Lower lobe of right lung (tissue), 2 donors: ENCODE data around the gene WSCD2. TPM values are rescaled to one million over a fixed set of nuclear protein-coding genes. Genes with fewer than 3 reads are reported as not detected.

Experiments
- ATAC-seq, 2 donors: fragments of 200-7000 bp; cut with Tn5 transposase; one replicate each; pipeline ENCODE4 v1.9.1; 2020 to 2022; ENCODE audit warnings: mild to moderate bottlenecking in 2 of 2, moderate library complexity in 2 of 2
- DNase-seq: peaks from one replicate; pipeline ENCODE4 v3.0.0-alpha.2; 2020
- H3K27ac ChIP-seq: fragments of 200-600 bp; one replicate; pipeline ENCODE4 v1.8.0; 2022
- H3K27me3 ChIP-seq: fragments of 200-600 bp; one replicate; pipeline ENCODE4 v1.8.0; 2022; ENCODE audit warnings: low read depth
- H3K36me3 ChIP-seq: fragments of 200-600 bp; one replicate; pipeline ENCODE4 v1.8.0; 2022; ENCODE audit warnings: mild to moderate bottlenecking
- H3K4me1 ChIP-seq: fragments of 200-600 bp; one replicate; pipeline ENCODE4 v1.8.0; 2022
- H3K4me3 ChIP-seq: fragments of 200-600 bp; one replicate; pipeline ENCODE4 v1.8.0; 2022; ENCODE audit warnings: mild to moderate bottlenecking
- H3K9me3 ChIP-seq: fragments of 200-600 bp; one replicate; pipeline ENCODE4 v1.8.0; 2022
- intact Hi-C: fragments of 100-400 bp; cut with DNase I; formaldehyde crosslinking; loops from one replicate; pipeline ENCODE4 v1.11.0; 2022
- total RNA-seq: library from RNA; stranded (reverse); fragmentation: NEBNext Ultra II Directional; extraction: Animal tissue kit (Norgen Biotek cat#: 25700); gene quantifications from one replicate; pipeline ENCODE4 v1.2.1, GENCODE V29; 2021
- TF ChIP-seq, protein P1 (sequence below): fragments of 200-600 bp; IDR thresholded peaks from one replicate; pipeline ENCODE4 v1.8.0; 2022; ENCODE audit warnings: antibody characterized with exemption, mild to moderate bottlenecking
- donor health status: DM: no; HTN: yes; CAD: no; lungs with severe emphysema.

WSCD2 gene
- total RNA-seq, 1 donor from 2014 or later, result 0.89 TPM

GRCh38 chr12:108295641-108296040 lies 166.6 kb downstream of the WSCD2 start:
- H3K27me3 ChIP-seq, result no peaks in the 10 kb centered on the region
- DNase-seq (no peak), ATAC-seq (peak in 1 of 2 donors; percentile 35)
- H3K4me3 ChIP-seq, result no peak overlapping the region
- H3K27ac ChIP-seq, result no peak overlapping the region
- TF ChIP-seq, protein P1, sequence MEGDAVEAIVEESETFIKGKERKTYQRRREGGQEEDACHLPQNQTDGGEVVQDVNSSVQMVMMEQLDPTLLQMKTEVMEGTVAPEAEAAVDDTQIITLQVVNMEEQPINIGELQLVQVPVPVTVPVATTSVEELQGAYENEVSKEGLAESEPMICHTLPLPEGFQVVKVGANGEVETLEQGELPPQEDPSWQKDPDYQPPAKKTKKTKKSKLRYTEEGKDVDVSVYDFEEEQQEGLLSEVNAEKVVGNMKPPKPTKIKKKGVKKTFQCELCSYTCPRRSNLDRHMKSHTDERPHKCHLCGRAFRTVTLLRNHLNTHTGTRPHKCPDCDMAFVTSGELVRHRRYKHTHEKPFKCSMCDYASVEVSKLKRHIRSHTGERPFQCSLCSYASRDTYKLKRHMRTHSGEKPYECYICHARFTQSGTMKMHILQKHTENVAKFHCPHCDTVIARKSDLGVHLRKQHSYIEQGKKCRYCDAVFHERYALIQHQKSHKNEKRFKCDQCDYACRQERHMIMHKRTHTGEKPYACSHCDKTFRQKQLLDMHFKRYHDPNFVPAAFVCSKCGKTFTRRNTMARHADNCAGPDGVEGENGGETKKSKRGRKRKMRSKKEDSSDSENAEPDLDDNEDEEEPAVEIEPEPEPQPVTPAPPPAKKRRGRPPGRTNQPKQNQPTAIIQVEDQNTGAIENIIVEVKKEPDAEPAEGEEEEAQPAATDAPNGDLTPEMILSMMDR, result no peak
- intact Hi-C loops, result no loop called here
- peaks cover 59% of the 10 kb centered on the region for H3K4me1 ChIP-seq
- H3K9me3 ChIP-seq, result no peaks in the 10 kb centered on the region
- H3K36me3 ChIP-seq, result peaks cover 10% of the 10 kb centered on the region

- H3K4me3 ChIP-seq, result no peak overlapping the region
- DNase-seq (no peak), ATAC-seq (no peak)
- H3K4me1 ChIP-seq, result peaks cover 67% of the 10 kb centered on the region
- H3K36me3 ChIP-seq, result no peaks in the 10 kb centered on the region
- H3K27me3 ChIP-seq, result no peaks in the 10 kb centered on the region
- no peak overlapping the region for H3K27ac ChIP-seq
- H3K9me3 ChIP-seq, result no peaks in the 10 kb centered on the region
- intact Hi-C loops, result no loop called here
- TF ChIP-seq, protein P1, result no peak
Measured at GRCh38 chr12:108296945-108297344, 167.9 kb downstream of the WSCD2 start.

- no peak for DNase-seq
Measured at GRCh38 chr12:108297424-108297823, 168.3 kb downstream of the WSCD2 start.

GRCh38 chr12:108297895-108298760 lies 169.0 kb downstream of the WSCD2 start:
- intact Hi-C loops, result no loop called here
- ATAC-seq (no peak), DNase-seq (no peak)
- Histone ChIP-seq H3K36me3 (no peaks in the 10 kb centered on the region), H3K27ac (no peak overlapping the region), H3K4me1 (peaks cover 79% of the 10 kb centered on the region), H3K27me3 (no peaks in the 10 kb centered on the region), H3K4me3 (no peak overlapping the region), H3K9me3 (no peaks in the 10 kb centered on the region)
- TF ChIP-seq, protein P1, result no peak

More at GRCh38 chr12:108297424-108297823, 168.3 kb downstream of the WSCD2 start:
- H3K9me3 ChIP-seq, result no peaks in the 10 kb centered on the region
- H3K27me3 ChIP-seq, result no peaks in the 10 kb centered on the region
- H3K4me1 ChIP-seq, result peaks cover 72% of the 10 kb centered on the region
- H3K4me3 ChIP-seq, result no peak overlapping the region
- TF ChIP-seq, protein P1, result no peak
- intact Hi-C loops, result no loop called here
- H3K27ac ChIP-seq, result no peak overlapping the region
- H3K36me3 ChIP-seq, result no peaks in the 10 kb centered on the region
- ATAC-seq, result no peak

- DNase-seq (no peak), ATAC-seq (no peak)
- H3K4me3 ChIP-seq, result no peak overlapping the region
- no peaks in the 10 kb centered on the region for H3K36me3 ChIP-seq
- no peaks in the 10 kb centered on the region for H3K9me3 ChIP-seq
- no peaks in the 10 kb centered on the region for H3K27me3 ChIP-seq
- H3K4me1 ChIP-seq, result peaks cover 85% of the 10 kb centered on the region
- TF ChIP-seq, protein P1, result no peak
- intact Hi-C loops, result no loop called here
- H3K27ac ChIP-seq, result no peak overlapping the region
Measured at GRCh38 chr12:108298761-108299275, 169.7 kb downstream of the WSCD2 start.
